IMR-90 (cell line): ENCODE measurements around the gene PCBD1. TPM values are rescaled to one million over a fixed set of nuclear protein-coding genes. Genes with fewer than 3 reads are reported as not detected.

Experiments used
- ATAC-seq: fragments of 200-7000 bp; cut with Tn5 transposase; 2 replicates; pipeline ENCODE4 v1.9.1; 2020; ENCODE audit warnings: low read depth, mild to moderate bottlenecking, moderate library complexity
- BruUV-seq: library from RNA; stranded (reverse); fragments of 400-500 nt; replicated peaks from 2 replicates; lab custom pipeline; 2021; lab: Mats Ljungman, UMichigan
- CTCF ChIA-PET: fragments of 300-600 bp; formaldehyde crosslinking; extraction: SDS; loops from one replicate; lab custom pipeline; 2021; ENCODE audit warnings: antibody characterized with exemption; lab: Yijun Ruan, JAX
- POLR2A ChIA-PET: fragments of 300-600 bp; sonication (Branson Sonifier 250); formaldehyde crosslinking; loops from one replicate; lab custom pipeline; 2022; ENCODE audit warnings: antibody characterized with exemption; ENCODE audit not compliant: unreplicated experiment; lab: Charles Lee
- DNase-seq: peaks from one replicate; pipeline ENCODE4 v3.0.0; 2013
- H2AFZ ChIP-seq: replicated peaks from 2 replicates; pipeline ENCODE3; 2013; ENCODE audit warnings: low read length, mild to moderate bottlenecking; ENCODE audit not compliant: poor library complexity
- H2AK5ac ChIP-seq: 2 replicates; pipeline ENCODE4 v1.6.1; 2013; ENCODE audit warnings: low read depth, low read length, inconsistent platforms
- H2AK9ac ChIP-seq: replicated peaks from 2 replicates; pipeline ENCODE3; 2013; ENCODE audit warnings: mild to moderate bottlenecking, low read depth, low read length, moderate library complexity; ENCODE audit not compliant: poor library complexity
- H2BK120ac ChIP-seq: 2 replicates; pipeline ENCODE4 v1.6.1; 2013; ENCODE audit warnings: low read depth, low read length, inconsistent platforms
- H2BK15ac ChIP-seq: 3 replicates; pipeline ENCODE4 v1.6.1; 2013; ENCODE audit warnings: low read depth, low read length, inconsistent platforms
- H2BK20ac ChIP-seq: 2 replicates; pipeline ENCODE4 v1.6.1; 2013; ENCODE audit warnings: low read depth, mild to moderate bottlenecking, inconsistent platforms, low read length, moderate library complexity
- H2BK5ac ChIP-seq: 2 replicates; pipeline ENCODE4 v1.6.1; 2013; ENCODE audit warnings: mild to moderate bottlenecking, low read depth, low read length, inconsistent platforms; ENCODE audit not compliant: poor library complexity, severe bottlenecking
- H3K14ac ChIP-seq: replicated peaks from 2 replicates; pipeline ENCODE4 v1.6.1; 2013; ENCODE audit warnings: low read depth, low read length, inconsistent platforms
- H3K18ac ChIP-seq: 2 replicates; pipeline ENCODE4 v1.6.1; 2013; ENCODE audit warnings: low read depth, low read length, control low read depth
- H3K23ac ChIP-seq: 2 replicates; pipeline ENCODE4 v1.6.1; 2013; ENCODE audit warnings: low read depth, low read length, inconsistent platforms
- H3K27ac ChIP-seq: 2 replicates; pipeline ENCODE4 v1.5.1; 2013; ENCODE audit warnings: mild to moderate bottlenecking, control low read depth, low read length; ENCODE audit not compliant: insufficient read depth
- H3K27me3 ChIP-seq: 2 replicates; pipeline ENCODE4 v1.6.1; 2013; ENCODE audit warnings: low read length; ENCODE audit not compliant: control insufficient read depth, insufficient read depth
- H3K36me3 ChIP-seq: 2 replicates; pipeline ENCODE4 v1.6.1; 2013; ENCODE audit warnings: low read length, mixed read lengths; ENCODE audit not compliant: control insufficient read depth, insufficient read depth
- H3K4ac ChIP-seq: 2 replicates; pipeline ENCODE4 v1.6.1; 2013; ENCODE audit warnings: low read depth, low read length, inconsistent platforms
- H3K4me1 ChIP-seq: 2 replicates; pipeline ENCODE4 v1.6.1; 2013; ENCODE audit warnings: low read length, mixed read lengths; ENCODE audit not compliant: control insufficient read depth, insufficient read depth
- H3K4me2 ChIP-seq: 2 replicates; pipeline ENCODE4 v1.6.1; 2013; ENCODE audit warnings: low read depth, mild to moderate bottlenecking, control low read depth, low read length, moderate library complexity
- H3K4me3 ChIP-seq: 2 replicates; pipeline ENCODE4 v1.5.1; 2013; ENCODE audit warnings: low read depth, mild to moderate bottlenecking, control low read depth, low read length, moderate library complexity; ENCODE audit not compliant: insufficient read depth
- H3K56ac ChIP-seq: 2 replicates; pipeline ENCODE4 v1.6.1; 2013; ENCODE audit warnings: low read length, inconsistent platforms; ENCODE audit not compliant: insufficient read depth; ENCODE audit errors: extremely low read depth
- H3K79me1 ChIP-seq, 2 experiments: 2 replicates each; pipeline ENCODE4 v1.6.1; 2013; ENCODE audit warnings: low read length in 2 of 2, inconsistent platforms in 1 of 2, low read depth in 1 of 2
- H3K9ac ChIP-seq: 2 replicates; pipeline ENCODE4 v1.6.1; 2013; ENCODE audit warnings: low read depth, low read length, control low read depth
- H3K9me1 ChIP-seq: 2 replicates; pipeline ENCODE4 v1.6.1; 2013; ENCODE audit warnings: low read length, inconsistent platforms; ENCODE audit not compliant: insufficient read depth
- H3K9me3 ChIP-seq: 2 replicates; pipeline ENCODE4 v1.6.1; 2013; ENCODE audit warnings: low read length; ENCODE audit not compliant: control insufficient read depth, insufficient read depth
- H4K20me1 ChIP-seq: 2 replicates; pipeline ENCODE4 v1.6.1; 2013; ENCODE audit warnings: low read length, inconsistent platforms; ENCODE audit not compliant: insufficient read depth
- H4K5ac ChIP-seq: 2 replicates; pipeline ENCODE4 v1.6.1; 2013; ENCODE audit warnings: mild to moderate bottlenecking, low read depth, low read length, control low read depth
- H4K8ac ChIP-seq, 2 experiments: 2 replicates each; pipeline ENCODE4 v1.6.1; 2013; ENCODE audit warnings: low read depth in 2 of 2, low read length in 2 of 2, control low read depth in 1 of 2, inconsistent platforms in 1 of 2
- H4K91ac ChIP-seq: 2 replicates; pipeline ENCODE4 v1.6.1; 2013; ENCODE audit warnings: low read depth, low read length, inconsistent platforms; ENCODE audit not compliant: insufficient read depth
- CEBPB ChIP-seq: IDR thresholded peaks from 2 replicates; pipeline ENCODE4 v1.6.1; 2012; ENCODE audit warnings: low read depth, low read length, improper control_type of control experiment
- CHD1 ChIP-seq: IDR thresholded peaks from 2 replicates; pipeline ENCODE4 v1.6.1; 2012; ENCODE audit warnings: low read depth, low read length, improper control_type of control experiment
- FOS ChIP-seq: fragments of 150-350 bp; IDR thresholded peaks from 2 replicates; pipeline ENCODE4 v1.6.1; 2016; ENCODE audit warnings: low read depth, low read length
- MAZ ChIP-seq: IDR thresholded peaks from 2 replicates; pipeline ENCODE4 v1.6.1; 2012; ENCODE audit warnings: low read depth, mild to moderate bottlenecking, low read length, improper control_type of control experiment, moderate library complexity, borderline replicate concordance
- MXI1 ChIP-seq: IDR thresholded peaks from 2 replicates; pipeline ENCODE4 v1.6.1; 2012; ENCODE audit warnings: low read depth, mild to moderate bottlenecking, low read length, moderate library complexity, borderline replicate concordance
- NFE2L2 ChIP-seq: fragments of 150-350 bp; IDR thresholded peaks from 2 replicates; pipeline ENCODE4 v1.6.1; 2016; ENCODE audit warnings: low read depth, mild to moderate bottlenecking, low read length
- RAD21 ChIP-seq: IDR thresholded peaks from 2 replicates; pipeline ENCODE4 v1.6.1; 2012; ENCODE audit warnings: low read length, improper control_type of control experiment
- RCOR1 ChIP-seq: IDR thresholded peaks from 2 replicates; pipeline ENCODE4 v1.6.1; 2012; ENCODE audit warnings: mild to moderate bottlenecking, low read length, improper control_type of control experiment; ENCODE audit not compliant: insufficient replicate concordance
- WGBS, 2 experiments: methylation state at CpG; one replicate each; pipeline versions ENCODE4 v1.1.5 to v1.1.7; 2013; ENCODE audit warnings: missing lambda C conversion rate in 2 of 2; ENCODE audit not compliant: insufficient read length in 1 of 2; ENCODE audit errors: extremely low coverage in 2 of 2; 5-methylcytosine and 5-hydroxymethylcytosine counted together
- dilution Hi-C: fragments of 300-500 bp; cut with HindIII; formaldehyde crosslinking; loops from one replicate; pipeline ENCODE4 v1.14.3; 2018; ENCODE audit warnings: low sequenced_read_pairs; ENCODE audit not compliant: unreplicated experiment
- in situ Hi-C: fragments of 300-500 bp; cut with MboI; formaldehyde crosslinking; loops from 3 replicates; pipeline ENCODE4 v1.14.3; 2019; ENCODE audit warnings: low sequenced_read_pairs, inconsistent platforms, mixed read lengths
- intact Hi-C: fragments of 100-400 bp; cut with micrococcal nuclease; formaldehyde crosslinking; loops from 2 replicates; pipeline ENCODE4 v1.10.0; 2022
- polyA plus RNA-seq, 3 experiments: library from polyadenylated mRNA; depleted of rRNA; stranded (reverse); fragments of >200 nt; gene quantifications; 2 replicates each; pipeline ENCODE4 v1.2.3, GENCODE V29; 2012; ENCODE audit warnings: low replicate concordance in 1 of 3
- total RNA-seq: library from RNA; depleted of rRNA; stranded (reverse); fragments of >200 nt; gene quantifications from 2 replicates; pipeline ENCODE4 v1.2.3, GENCODE V29; 2012

The PCBD1 gene
- total and polyA plus RNA-seq, 2 of the 4 experiments (the other 2 are of a cell fraction): 15.8 to 31.6 TPM

DNA sequence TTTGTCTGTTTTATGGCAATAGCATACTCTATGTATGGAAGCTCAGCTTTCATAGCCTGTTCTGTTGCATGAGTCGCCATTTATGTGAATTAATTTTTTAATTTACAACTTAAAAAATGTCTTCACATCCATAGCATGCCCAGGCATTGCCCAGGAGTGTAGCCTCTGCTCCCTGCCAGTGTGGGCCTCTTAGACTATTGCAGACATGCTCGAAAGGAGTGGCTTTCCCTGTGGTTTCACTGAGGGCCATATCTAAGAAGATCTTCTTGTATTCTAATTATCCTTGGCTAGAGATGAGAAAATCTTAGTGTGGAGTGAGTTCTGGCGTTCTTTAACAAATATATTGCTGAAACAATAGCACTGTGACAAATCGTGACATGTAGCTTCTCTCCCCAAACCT is 35.3 kb downstream of the PCBD1 start:
- POLR2A ChIA-PET: interaction anchor here (0.6 kb wide), 1 partner anchor 791 kb away, joined by 3 read pairs; no protein-coding TSS in a partner anchor
- BruUV-seq: no TSS peak
- H3K4me2 ChIP-seq: no peak overlapping the region
- H2BK5ac ChIP-seq: no peak overlapping the region
- H3K9me3 ChIP-seq: no peaks in the 10 kb centered on the region
- H4K8ac ChIP-seq: no peak overlapping the region
- peaks cover 7% of the 10 kb centered on the region for H3K9me1 ChIP-seq
- intact Hi-C loops (no loop called here), dilution Hi-C loops (no loop called here), in situ Hi-C loops (no loop called here)
- CTCF ChIA-PET: interaction anchor here (1.3 kb wide), 1 partner anchor 12 kb away, joined by 6 read pairs; no protein-coding TSS in a partner anchor
- H2AFZ ChIP-seq: no peak overlapping the region
- no peak overlapping the region for H3K18ac ChIP-seq
- TF ChIP-seq RCOR1 (no peak), MAZ (no peak), MXI1 (no peak), CEBPB (no peak), NFE2L2 (no peak), CHD1 (no peak), RAD21 (no peak), FOS (no peak)
- no peaks in the 10 kb centered on the region for H3K27me3 ChIP-seq
- H3K14ac ChIP-seq: no peak overlapping the region
- no peak overlapping the region for H2BK120ac ChIP-seq
- H4K20me1 ChIP-seq: no peaks in the 10 kb centered on the region; the same call in 1 of the 2 replicates
- no peak overlapping the region for H2BK15ac ChIP-seq
- no peak overlapping the region for H3K4ac ChIP-seq
- no peak overlapping the region for H3K9ac ChIP-seq
- no peak overlapping the region for H4K91ac ChIP-seq
- ATAC-seq: no peak
- H3K79me1 ChIP-seq: peaks cover 16 to 24% of the 10 kb centered on the region in 2 experiments; a peak in 3 of 4 replicates
- H3K27ac ChIP-seq: no peak overlapping the region
- H3K56ac ChIP-seq: no peak overlapping the region
- H4K5ac ChIP-seq: no peak overlapping the region
- no peak overlapping the region for H2AK5ac ChIP-seq
- no CpG with 5 or more reads among the region's 4 CpGs for WGBS, 2 experiments
- H3K23ac ChIP-seq: no peak overlapping the region
- DNase-seq: no peak
- peaks cover 5% of the 10 kb centered on the region for H3K4me1 ChIP-seq
- H3K4me3 ChIP-seq: no peak overlapping the region
- H3K36me3 ChIP-seq: peaks cover 19% of the 10 kb centered on the region
- H2AK9ac ChIP-seq: no peak overlapping the region
- H2BK20ac ChIP-seq: no peak overlapping the region
